T-cell (primary cell): ENCODE data around the gene NPHP4. TPM values are rescaled to one million over a fixed set of nuclear protein-coding genes. Genes with fewer than 3 reads are reported as not detected.
A peak's percentile ranks its signal among the peaks of the same experiment; 100 is the strongest.

Experiments used
- ATAC-seq, 4 experiments: fragments of 200-7000 bp in 3 of 4; fragments of 150-1000 bp in 1 of 4; cut with Tn5 transposase; replicated peaks in 1 of 4; 1 replicate in 3 of 4; 2 replicates in 1 of 4; pipeline ENCODE4 v1.10.0; 2021; ENCODE audit warnings: moderate library complexity in 3 of 4, mild to moderate bottlenecking in 2 of 4, moderate number of reproducible peaks in 1 of 4
- CTCF ChIA-PET, 2 donors: fragments of 300-600 bp; sonication (Branson Sonifier 250); formaldehyde crosslinking; loops; one replicate each; lab custom pipeline; 2022; ENCODE audit warnings: antibody characterized with exemption in 2 of 2; lab: Charles Lee
- POLR2A ChIA-PET, 2 donors: fragments of 300-600 bp; sonication (Branson Sonifier 250); formaldehyde crosslinking; loops; one replicate each; lab custom pipeline; 2022; ENCODE audit warnings: antibody characterized with exemption in 2 of 2; lab: Charles Lee
- DNase-seq, 35 experiments: peaks; one replicate each; pipeline versions ENCODE4 v3.0.0 to v3.0.0-alpha.2; 2013 to 2023
- H3K27ac ChIP-seq: one replicate; pipeline ENCODE4 v1.5.1; 2013; ENCODE audit warnings: low read length
- H3K27me3 ChIP-seq, 2 experiments: replicated peaks in 1 of 2; 1 replicate in 1 of 2; 2 replicates in 1 of 2; pipeline versions ENCODE4 v1.6.1 to v1.7.0; 2013; ENCODE audit warnings: low read length in 1 of 2, mixed read lengths in 1 of 2; ENCODE audit not compliant: control insufficient read depth in 2 of 2, insufficient read depth in 2 of 2; ENCODE audit errors: extremely low read depth in 1 of 2
- H3K36me3 ChIP-seq, 2 donors: 1 replicate in 1 of 2; 2 replicates in 1 of 2; pipeline versions ENCODE4 v1.6.1 to v1.7.0; 2013; ENCODE audit warnings: low read length in 1 of 2; ENCODE audit not compliant: control insufficient read depth in 2 of 2, insufficient read depth in 1 of 2; ENCODE audit errors: extremely low read depth in 1 of 2
- H3K4me1 ChIP-seq, 2 experiments: 1 replicate in 1 of 2; 2 replicates in 1 of 2; pipeline versions ENCODE4 v1.6.1 to v1.7.0; 2013; ENCODE audit warnings: low read length in 2 of 2, mixed read lengths in 1 of 2; ENCODE audit not compliant: insufficient read depth in 2 of 2, control insufficient read depth in 1 of 2; ENCODE audit errors: extremely low read depth in 1 of 2
- H3K4me3 ChIP-seq, 2 donors: 1 replicate in 1 of 2; 2 replicates in 1 of 2; pipeline versions ENCODE4 v1.5.1 to v1.7.0; 2013; ENCODE audit warnings: mild to moderate bottlenecking in 2 of 2, low read length in 1 of 2, moderate library complexity in 1 of 2; ENCODE audit not compliant: control insufficient read depth in 1 of 2; ENCODE audit errors: extremely low read depth in 1 of 2
- H3K9me3 ChIP-seq: 2 replicates; pipeline ENCODE4 v1.7.0; 2013
- H3K27ac Mint-ChIP-seq, 2 donors: one replicate each; pipeline ENCODE4 v1.8.0; 2020 to 2021; ENCODE audit warnings: mild to moderate bottlenecking in 2 of 2, mixed read lengths in 2 of 2
- H3K27me3 Mint-ChIP-seq, 2 donors: one replicate each; pipeline ENCODE4 v1.8.0; 2021 to 2022; ENCODE audit warnings: mixed read lengths in 2 of 2
- H3K36me3 Mint-ChIP-seq: one replicate; pipeline ENCODE4 v1.8.0; 2021; ENCODE audit warnings: mixed read lengths
- H3K4me1 Mint-ChIP-seq, 3 donors: one replicate each; pipeline ENCODE4 v1.8.0; 2020 to 2022; ENCODE audit warnings: mixed read lengths in 3 of 3, mild to moderate bottlenecking in 1 of 3
- H3K4me3 Mint-ChIP-seq, 3 donors: one replicate each; pipeline ENCODE4 v1.8.0; 2020 to 2022; ENCODE audit warnings: mild to moderate bottlenecking in 3 of 3, mixed read lengths in 3 of 3, moderate library complexity in 3 of 3
- H3K9me3 Mint-ChIP-seq, 3 donors: one replicate each; pipeline ENCODE4 v1.8.0; 2020 to 2022; ENCODE audit warnings: mixed read lengths in 3 of 3
- WGBS: methylation state at CpG from one replicate; pipeline ENCODE4 v1.1.5; 2013; ENCODE audit warnings: missing lambda C conversion rate; ENCODE audit not compliant: insufficient coverage; 5-methylcytosine and 5-hydroxymethylcytosine counted together
- total RNA-seq, 35 experiments: library from RNA in 6 of 35; stranded (reverse) in 6 of 35; fragments of 120-200 nt in 1 of 35; gene quantifications; one replicate each; pipeline versions ENCODE4 v1.2.1 to v1.2.4 and lab custom pipeline; 2013 to 2026

NPHP4 gene
- total RNA-seq, 5 donors from 2014 or later (not counting 1 experiment from before 2014, with no cell fraction given): 9.0 to 10.5 (median 9.8) TPM

- ChIA-PET POLR2A (no interaction called here), CTCF (no interaction called here)
- WGBS: 95% methylated on average over 11 of the region's 11 CpGs
- Mint-ChIP-seq H3K27me3 (no peaks in the 10 kb centered on the region), H3K4me1 (no peaks in the 10 kb centered on the region), H3K4me3 (no peak overlapping the region), H3K36me3 (peaks cover 9% of the 10 kb centered on the region), H3K27ac (no peak overlapping the region), H3K9me3 (no peaks in the 10 kb centered on the region)
- H3K36me3 ChIP-seq: no peaks in the 10 kb centered on the region
- no peak overlapping the region for H3K27ac ChIP-seq
- ATAC-seq: no peak
- DNase-seq: no peak
- H3K27me3 ChIP-seq: no peaks in the 10 kb centered on the region
- H3K4me1 ChIP-seq: no peaks in the 10 kb centered on the region
- no peaks in the 10 kb centered on the region for H3K9me3 ChIP-seq
- no peak overlapping the region for H3K4me3 ChIP-seq
These were observed 82.0 kb downstream of the NPHP4 start for GRCh38 chr1:5910276-5910620.

- no peaks in the 10 kb centered on the region for H3K9me3 ChIP-seq
- DNase-seq (no peak), ATAC-seq (no peak)
- no peak overlapping the region for H3K27ac ChIP-seq
- H3K4me3 ChIP-seq: no peak overlapping the region
- Mint-ChIP-seq H3K9me3 (no peaks in the 10 kb centered on the region), H3K36me3 (peaks cover 12% of the 10 kb centered on the region), H3K4me1 (no peaks in the 10 kb centered on the region), H3K27ac (no peak overlapping the region), H3K4me3 (no peak overlapping the region), H3K27me3 (no peaks in the 10 kb centered on the region)
- ChIA-PET CTCF (no interaction called here), POLR2A (no interaction called here)
- H3K36me3 ChIP-seq: no peaks in the 10 kb centered on the region
- H3K4me1 ChIP-seq: no peaks in the 10 kb centered on the region
- no peaks in the 10 kb centered on the region for H3K27me3 ChIP-seq
- WGBS: 93% methylated on average over 14 of the region's 14 CpGs
These were observed 82.5 kb downstream of the NPHP4 start for GRCh38 chr1:5909576-5910275.

GRCh38 chr1:5908461-5909375 is 83.5 kb downstream of the NPHP4 start:
- H3K4me3 ChIP-seq: no peak overlapping the region
- peaks cover 0 to 3% of the 10 kb centered on the region in 2 donors for H3K36me3 ChIP-seq
- WGBS: 96% methylated on average over 34 of the region's 35 CpGs
- H3K4me3 Mint-ChIP-seq: no peak overlapping the region
- H3K27ac ChIP-seq: no peak overlapping the region
- H3K36me3 Mint-ChIP-seq: peaks cover 19% of the 10 kb centered on the region
- no peaks in the 10 kb centered on the region for H3K27me3 ChIP-seq
- ChIA-PET POLR2A (no interaction called here), CTCF (no interaction called here)
- no peaks in the 10 kb centered on the region for H3K4me1 Mint-ChIP-seq
- ATAC-seq: no peak
- no peaks in the 10 kb centered on the region for H3K27me3 Mint-ChIP-seq
- no peak overlapping the region for H3K27ac Mint-ChIP-seq
- no peak for DNase-seq
- H3K9me3 ChIP-seq: no peaks in the 10 kb centered on the region
- no peaks in the 10 kb centered on the region for H3K4me1 ChIP-seq
- no peaks in the 10 kb centered on the region for H3K9me3 Mint-ChIP-seq

- ATAC-seq (no peak), DNase-seq (peak in 1 of 35 experiments; percentile 22)
- POLR2A ChIA-PET: no interaction called here
- Histone ChIP-seq H3K9me3 (no peaks in the 10 kb centered on the region), H3K27me3 (no peaks in the 10 kb centered on the region), H3K27ac (no peak overlapping the region), H3K36me3 (peaks cover 0 to 3% of the 10 kb centered on the region in 2 donors), H3K4me3 (no peak overlapping the region), H3K4me1 (no peaks in the 10 kb centered on the region)
- H3K4me3 Mint-ChIP-seq: no peak overlapping the region
- no peaks in the 10 kb centered on the region for H3K4me1 Mint-ChIP-seq
- no peaks in the 10 kb centered on the region for H3K27me3 Mint-ChIP-seq
- 88% methylated on average over 8 of the region's 8 CpGs for WGBS
- H3K9me3 Mint-ChIP-seq: no peaks in the 10 kb centered on the region
- CTCF ChIA-PET: no interaction called here
- peaks cover 26% of the 10 kb centered on the region for H3K36me3 Mint-ChIP-seq
- no peak overlapping the region for H3K27ac Mint-ChIP-seq
These were observed 84.3 kb downstream of the NPHP4 start for GRCh38 chr1:5907966-5908365.

GRCh38 chr1:5907386-5907785 is 84.8 kb downstream of the NPHP4 start:
- no peaks in the 10 kb centered on the region for H3K9me3 Mint-ChIP-seq
- H3K9me3 ChIP-seq: no peaks in the 10 kb centered on the region
- ChIA-PET POLR2A (interaction anchor here in 1 of 2 donors (0.6 kb wide), 1 partner anchor 695 kb away, joined by 3 read pairs; no protein-coding TSS in a partner anchor), CTCF (interaction anchor here in 1 of 2 donors (0.5 kb wide), 1 partner anchor 398 kb away, joined by 6 read pairs; no protein-coding TSS in a partner anchor)
- no peaks in the 10 kb centered on the region for H3K4me1 Mint-ChIP-seq
- no peak overlapping the region for H3K4me3 Mint-ChIP-seq
- 100% methylated on average over 4 of the region's 11 CpGs for WGBS
- no peak overlapping the region for H3K27ac ChIP-seq
- H3K27ac Mint-ChIP-seq: no peak overlapping the region
- no peaks in the 10 kb centered on the region for H3K4me1 ChIP-seq
- H3K27me3 Mint-ChIP-seq: no peaks in the 10 kb centered on the region
- no peak for ATAC-seq
- no peak overlapping the region for H3K4me3 ChIP-seq
- peaks cover 29% of the 10 kb centered on the region for H3K36me3 Mint-ChIP-seq
- peaks cover 0 to 3% of the 10 kb centered on the region in 2 donors for H3K36me3 ChIP-seq
- DNase-seq: no peak
- H3K27me3 ChIP-seq: no peaks in the 10 kb centered on the region

GRCh38 chr1:5906966-5907365 is 85.3 kb downstream of the NPHP4 start:
- WGBS: 94% methylated on average over 8 of the region's 12 CpGs
- Histone ChIP-seq H3K9me3 (no peaks in the 10 kb centered on the region), H3K36me3 (peaks cover 0 to 3% of the 10 kb centered on the region in 2 donors), H3K27ac (no peak overlapping the region), H3K27me3 (no peaks in the 10 kb centered on the region), H3K4me1 (no peaks in the 10 kb centered on the region), H3K4me3 (no peak overlapping the region)
- POLR2A ChIA-PET: interaction anchor here in 1 of 2 donors (0.6 kb wide), 1 partner anchor 695 kb away, joined by 3 read pairs; no protein-coding TSS in a partner anchor
- Mint-ChIP-seq H3K4me1 (no peaks in the 10 kb centered on the region), H3K36me3 (peaks cover 32% of the 10 kb centered on the region), H3K9me3 (no peaks in the 10 kb centered on the region), H3K27me3 (no peaks in the 10 kb centered on the region), H3K4me3 (no peak overlapping the region), H3K27ac (no peak overlapping the region)
- CTCF ChIA-PET: interaction anchor here in 1 of 2 donors (0.5 kb wide), 1 partner anchor 398 kb away, joined by 6 read pairs; no protein-coding TSS in a partner anchor
- DNase-seq: peak in 1 of 35 experiments; percentile 10
- no peak for ATAC-seq
